HG03354 (cell line): ENCODE results near the gene VWA2.

Experiments
- ATAC-seq: cut with Tn5 transposase; IDR thresholded peaks from one replicate; pipeline ENCODE4 v1.9.1; 2021; ENCODE audit warnings: mild to moderate bottlenecking; ENCODE audit not compliant: unreplicated experiment, poor library complexity, severe bottlenecking

The VWA2 gene

DNA sequence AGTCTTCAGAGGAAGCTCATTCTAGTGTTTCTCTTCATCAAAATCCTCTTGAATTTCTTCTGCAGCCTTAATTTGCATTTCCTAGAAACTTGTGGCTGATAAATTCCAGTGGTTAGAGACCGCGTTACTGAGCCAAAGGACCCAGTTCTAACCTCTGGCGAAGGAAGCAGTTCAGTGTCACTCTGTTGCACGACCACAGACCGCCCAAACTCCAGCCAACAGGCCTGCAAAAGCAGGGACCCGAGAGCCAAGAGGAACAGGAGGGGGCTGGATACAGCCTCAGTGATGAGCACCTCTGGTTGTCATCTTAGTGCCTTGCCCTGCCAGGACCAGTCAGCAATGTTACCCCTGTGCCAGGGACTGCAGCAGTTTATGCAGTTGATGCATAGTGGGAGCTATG is 95.2 kb downstream of the VWA2 start:
- no peak for ATAC-seq

- no peak for ATAC-seq
These were observed 96.6 kb downstream of the VWA2 start for GRCh38 chr10:114335614-114336013.

- ATAC-seq = no peak
These were observed 97.9 kb downstream of the VWA2 start for GRCh38 chr10:114336823-114337509.

DNA sequence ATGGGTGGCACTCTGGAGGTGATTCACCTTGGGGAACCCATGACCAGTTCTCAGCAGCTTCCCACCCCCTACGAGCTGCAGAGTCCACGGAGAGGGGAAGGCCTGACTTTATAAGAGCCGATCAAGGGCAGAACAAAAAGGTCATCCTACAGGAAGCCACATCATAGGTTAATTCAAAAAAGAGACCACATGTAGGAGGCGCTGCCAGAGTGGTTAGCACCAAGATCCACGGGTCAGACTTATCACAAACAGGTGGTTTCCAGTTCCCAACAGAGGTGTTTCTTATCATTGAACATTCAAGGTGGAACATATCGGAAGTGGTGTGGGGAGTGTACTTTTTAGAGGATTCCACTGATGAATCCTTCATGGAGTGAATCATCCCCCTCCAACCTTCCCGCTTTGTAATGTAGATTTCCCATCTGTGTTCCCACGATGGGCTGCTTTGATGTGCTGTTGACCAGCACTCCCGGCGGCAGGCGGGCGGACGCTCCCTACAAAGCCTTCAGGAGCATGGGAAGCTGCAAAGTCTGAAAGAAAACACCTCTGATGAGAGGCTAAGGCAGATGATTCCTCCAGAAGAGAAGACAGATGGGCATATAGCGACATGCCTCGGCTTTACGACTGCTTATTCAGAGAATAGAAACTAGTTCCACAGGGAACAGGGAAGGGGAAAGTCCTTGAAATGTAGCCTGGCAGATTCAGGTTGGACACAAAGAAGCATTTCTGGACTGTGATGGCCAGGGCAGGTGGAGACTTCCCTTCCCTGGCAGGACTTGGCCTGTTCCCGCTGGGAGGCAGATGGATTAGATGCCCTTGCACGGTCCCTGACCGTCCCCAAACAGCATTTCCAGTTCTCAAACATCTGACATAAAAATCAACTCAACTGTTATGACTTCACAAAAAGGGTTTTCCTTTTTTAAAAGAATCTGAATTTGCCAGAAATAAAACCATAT is 98.7 kb downstream of the VWA2 start:
- no peak for ATAC-seq

DNA sequence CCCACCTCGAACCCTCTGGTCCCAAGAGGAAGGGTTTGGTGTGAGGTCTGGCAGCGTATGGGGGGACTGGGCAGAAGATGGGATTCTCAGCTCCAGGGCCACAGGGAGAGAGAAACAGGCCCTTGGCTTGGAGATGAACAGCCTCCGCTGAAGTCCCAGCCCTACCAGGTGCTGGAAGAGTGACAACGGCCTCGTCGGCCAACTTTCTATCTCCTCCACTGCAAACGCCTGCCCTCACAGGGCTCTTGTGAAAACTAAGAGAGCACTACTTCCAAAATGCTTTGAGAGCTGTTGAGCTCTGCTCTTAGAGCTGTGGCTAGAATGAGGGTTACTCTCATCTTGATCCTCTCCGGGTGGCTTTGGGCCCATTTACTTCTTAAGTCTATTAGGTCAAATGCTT is 101.8 kb downstream of the VWA2 start:
- no peak for ATAC-seq
